Keratinocyte (primary cell): ENCODE results near the gene IVNS1ABP. TPM values are rescaled to one million over a fixed set of nuclear protein-coding genes. Genes with fewer than 3 reads are reported as not detected.

Experiments used
- DNase-seq: peaks from one replicate; pipeline ENCODE4 v3.0.0-alpha.2; 2011; ENCODE audit warnings: low read depth, missing footprints, low spot score
- FAIRE-seq: peaks from 2 replicates; lab custom pipeline; 2011; peaks lifted over from hg19 to GRCh38; lab: Jason Lieb, UNC
- H2AFZ ChIP-seq: 2 replicates; pipeline ENCODE4 v1.6.0; 2012; ENCODE audit warnings: low read length, control low read depth, inconsistent platforms; ENCODE audit not compliant: control insufficient read depth
- H3K27ac ChIP-seq: 2 replicates; pipeline ENCODE4 v1.5.1; 2011; ENCODE audit warnings: low read length; ENCODE audit not compliant: control insufficient read depth, insufficient read depth
- H3K27me3 ChIP-seq: 3 replicates; pipeline ENCODE4 v1.6.0; 2011; ENCODE audit warnings: low read length; ENCODE audit not compliant: control insufficient read depth, insufficient read depth; ENCODE audit errors: extremely low read depth
- H3K36me3 ChIP-seq, 2 experiments: 2 replicates in 1 of 2; 3 replicates in 1 of 2; pipeline ENCODE4 v1.5.1; 2011; ENCODE audit warnings: low read length in 2 of 2, mild to moderate bottlenecking in 1 of 2; ENCODE audit not compliant: control insufficient read depth in 2 of 2, insufficient read depth in 2 of 2; ENCODE audit errors: extremely low read depth in 1 of 2
- H3K4me1 ChIP-seq: 3 replicates; pipeline ENCODE4 v1.5.1; 2011; ENCODE audit warnings: low read length; ENCODE audit not compliant: control insufficient read depth, insufficient read depth; ENCODE audit errors: extremely low read depth
- H3K4me2 ChIP-seq: 3 replicates; pipeline ENCODE4 v1.6.0; 2011; ENCODE audit warnings: low read depth, low read length; ENCODE audit not compliant: control insufficient read depth, insufficient read depth; ENCODE audit errors: extremely low read depth
- H3K4me3 ChIP-seq, 3 experiments: fragments of 200-600 bp in 1 of 3; sonication (generic) in 1 of 3; 2 replicates in 2 of 3; 3 replicates in 1 of 3; pipeline ENCODE4 v1.5.1; 2011 to 2016; ENCODE audit warnings: low read length in 3 of 3, mild to moderate bottlenecking in 3 of 3, control low read depth in 2 of 3, inconsistent platforms in 1 of 3, low read depth in 1 of 3, mixed read lengths in 1 of 3, mixed run types in 1 of 3, moderate library complexity in 1 of 3; ENCODE audit not compliant: control insufficient read depth in 2 of 3, insufficient read depth in 2 of 3; ENCODE audit errors: extremely low read depth in 1 of 3
- H3K79me2 ChIP-seq: 2 replicates; pipeline ENCODE4 v1.6.0; 2012; ENCODE audit warnings: low read length; ENCODE audit not compliant: control insufficient read depth, insufficient read depth
- H3K9ac ChIP-seq: 3 replicates; pipeline ENCODE4 v1.6.0; 2011; ENCODE audit warnings: low read length; ENCODE audit not compliant: control insufficient read depth, insufficient read depth; ENCODE audit errors: extremely low read depth
- H3K9me1 ChIP-seq: 3 replicates; pipeline ENCODE4 v1.6.0; 2011; ENCODE audit warnings: low read length; ENCODE audit not compliant: control insufficient read depth, insufficient read depth; ENCODE audit errors: extremely low read depth
- H3K9me3 ChIP-seq: 2 replicates; pipeline ENCODE4 v1.5.1; 2012; ENCODE audit warnings: low read depth, low read length; ENCODE audit not compliant: control insufficient read depth
- H4K20me1 ChIP-seq: 3 replicates; pipeline ENCODE4 v1.6.0; 2011; ENCODE audit warnings: low read length; ENCODE audit not compliant: control insufficient read depth, insufficient read depth; ENCODE audit errors: extremely low read depth
- EZH2 ChIP-seq: IDR thresholded peaks from one replicate; pipeline ENCODE4 v1.6.1; 2012; ENCODE audit warnings: inconsistent platforms, mild to moderate bottlenecking, low read length, moderate library complexity
- dilution Hi-C: fragments of 300-500 bp; cut with MboI; formaldehyde crosslinking; loops from one replicate; pipeline ENCODE4 v1.7.0; 2020; ENCODE audit warnings: low sequenced_read_pairs; ENCODE audit not compliant: extremely low pct_ligation_motif_present
- polyA plus RNA-seq, 5 experiments: library from polyadenylated mRNA; depleted of rRNA in 3 of 5; stranded (reverse) in 3 of 5; stranded (forward) in 1 of 5; unstranded in 1 of 5; fragments of >200 nt; gene quantifications; 1 replicate in 1 of 5; 2 replicates in 3 of 5; 3 replicates in 1 of 5; pipeline versions ENCODE4 v1.2.1 to v1.2.3, GENCODE V29; 2011 to 2012; ENCODE audit warnings: missing spikeins in 2 of 5, low read depth in 1 of 5, low replicate concordance in 1 of 5
- TF ChIP-seq, protein P1 (sequence below), 3 experiments: IDR thresholded peaks in 1 of 3; conservative IDR thresholded peaks in 1 of 3; optimal IDR thresholded peaks in 1 of 3; 2 replicates in 2 of 3; 3 replicates in 1 of 3; pipeline versions ENCODE3 to v1.5.1; 2011; ENCODE audit warnings: low read length in 3 of 3, mild to moderate bottlenecking in 3 of 3, moderate library complexity in 2 of 3, control low read depth in 1 of 3, inconsistent platforms in 1 of 3; ENCODE audit not compliant: insufficient read depth in 2 of 3; ENCODE audit errors: extremely low read depth in 1 of 3

IVNS1ABP gene
- polyA plus RNA-seq, 1 donor (not counting 4 experiments of a cell fraction or from before 2014, with no cell fraction given), result 162 TPM

DNA sequence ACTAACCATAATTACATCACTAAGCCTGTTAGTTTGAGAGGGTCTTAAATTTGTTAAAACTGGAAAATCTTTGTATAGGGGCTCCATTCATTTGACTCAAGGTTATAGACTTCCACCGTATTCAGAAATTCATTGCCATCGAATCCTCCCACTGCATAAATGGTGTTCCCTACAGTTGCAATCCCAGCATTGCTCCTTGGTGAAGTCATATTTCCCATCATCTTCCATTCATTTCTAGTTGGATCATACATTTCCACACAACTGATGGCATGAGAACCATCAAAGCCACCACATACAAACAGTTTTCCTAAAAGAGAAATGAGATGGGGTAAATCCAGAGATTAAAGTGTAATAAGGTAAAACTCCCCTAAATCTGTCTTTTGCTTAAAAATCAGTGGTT is 19.1 kb downstream of the IVNS1ABP start:
- no peaks in the 10 kb centered on the region for H3K79me2 ChIP-seq
- no peak for DNase-seq
- no peaks in the 10 kb centered on the region for H3K27me3 ChIP-seq
- no peak overlapping the region for H3K27ac ChIP-seq
- H3K9ac ChIP-seq, result no peak overlapping the region
- no peak overlapping the region for H3K4me2 ChIP-seq
- FAIRE-seq, result no peak
- no peaks in the 10 kb centered on the region for H3K9me1 ChIP-seq
- no peaks in the 10 kb centered on the region for H4K20me1 ChIP-seq
- TF ChIP-seq, protein P1, sequence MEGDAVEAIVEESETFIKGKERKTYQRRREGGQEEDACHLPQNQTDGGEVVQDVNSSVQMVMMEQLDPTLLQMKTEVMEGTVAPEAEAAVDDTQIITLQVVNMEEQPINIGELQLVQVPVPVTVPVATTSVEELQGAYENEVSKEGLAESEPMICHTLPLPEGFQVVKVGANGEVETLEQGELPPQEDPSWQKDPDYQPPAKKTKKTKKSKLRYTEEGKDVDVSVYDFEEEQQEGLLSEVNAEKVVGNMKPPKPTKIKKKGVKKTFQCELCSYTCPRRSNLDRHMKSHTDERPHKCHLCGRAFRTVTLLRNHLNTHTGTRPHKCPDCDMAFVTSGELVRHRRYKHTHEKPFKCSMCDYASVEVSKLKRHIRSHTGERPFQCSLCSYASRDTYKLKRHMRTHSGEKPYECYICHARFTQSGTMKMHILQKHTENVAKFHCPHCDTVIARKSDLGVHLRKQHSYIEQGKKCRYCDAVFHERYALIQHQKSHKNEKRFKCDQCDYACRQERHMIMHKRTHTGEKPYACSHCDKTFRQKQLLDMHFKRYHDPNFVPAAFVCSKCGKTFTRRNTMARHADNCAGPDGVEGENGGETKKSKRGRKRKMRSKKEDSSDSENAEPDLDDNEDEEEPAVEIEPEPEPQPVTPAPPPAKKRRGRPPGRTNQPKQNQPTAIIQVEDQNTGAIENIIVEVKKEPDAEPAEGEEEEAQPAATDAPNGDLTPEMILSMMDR (optimal IDR thresholded peaks at IDR 0.05 in 1 of 3, IDR thresholded peaks at IDR 0.05 in 1 of 3, conservative IDR thresholded peaks at IDR 0.05 in 1 of 3; ENCODE audit: extremely low read depth in 1 of 3, insufficient read depth in 2 of 3, low read length in 3 of 3), result no peak
- TF ChIP-seq EZH2, result no peak
- H3K4me3 ChIP-seq, result no peak overlapping the region
- H3K4me1 ChIP-seq, result no peaks in the 10 kb centered on the region
- dilution Hi-C loops, result loop anchor here (10.0 kb wide), 1 partner anchor 377 kb away; no protein-coding TSS in a partner anchor
- H3K9me3 ChIP-seq, result no peaks in the 10 kb centered on the region
- H2AFZ ChIP-seq, result no peak overlapping the region
- peaks cover 37 to 40% of the 10 kb centered on the region in 2 experiments for H3K36me3 ChIP-seq

DNA sequence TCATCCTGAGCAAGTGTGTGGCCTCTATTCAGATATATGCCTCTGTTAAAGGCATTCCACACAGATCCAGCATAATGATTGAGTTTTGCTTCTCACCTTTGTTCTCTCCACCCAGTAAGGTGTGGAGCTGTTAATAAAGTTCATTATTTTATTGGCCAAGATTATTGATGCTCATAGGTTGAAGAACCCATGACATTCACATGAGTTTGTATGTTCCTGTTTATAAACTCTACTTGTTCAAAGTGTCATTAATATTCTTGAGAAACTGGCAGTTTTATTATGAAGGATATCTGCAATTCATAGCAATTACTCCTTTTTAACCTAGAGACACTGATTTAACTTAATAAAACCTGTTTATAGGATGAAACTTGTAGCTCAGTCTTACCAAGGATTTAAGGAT is 22.0 kb downstream of the IVNS1ABP start:
- no peaks in the 10 kb centered on the region for H3K27me3 ChIP-seq
- H3K9me1 ChIP-seq, result no peaks in the 10 kb centered on the region
- FAIRE-seq (no peak), DNase-seq (no peak)
- no peaks in the 10 kb centered on the region for H3K9me3 ChIP-seq
- no peak overlapping the region for H2AFZ ChIP-seq
- dilution Hi-C loops, result loop anchor here (10.0 kb wide), 1 partner anchor 380 kb away; no protein-coding TSS in a partner anchor
- no peaks in the 10 kb centered on the region for H4K20me1 ChIP-seq
- peaks cover 25 to 26% of the 10 kb centered on the region in 2 experiments for H3K36me3 ChIP-seq
- H3K4me2 ChIP-seq, result no peak overlapping the region
- H3K4me3 ChIP-seq, result no peak overlapping the region
- H3K4me1 ChIP-seq, result no peaks in the 10 kb centered on the region
- no peaks in the 10 kb centered on the region for H3K79me2 ChIP-seq
- no peak for TF ChIP-seq EZH2
- TF ChIP-seq, protein P1 (optimal IDR thresholded peaks at IDR 0.05 in 1 of 3, IDR thresholded peaks at IDR 0.05 in 1 of 3, conservative IDR thresholded peaks at IDR 0.05 in 1 of 3; ENCODE audit: extremely low read depth in 1 of 3, insufficient read depth in 2 of 3, low read length in 3 of 3), result no peak
- no peak overlapping the region for H3K9ac ChIP-seq
- no peak overlapping the region for H3K27ac ChIP-seq
